PC-9 (cell line): ENCODE results near the gene ARIH1.

Experiments
- EZH2 ChIP-seq: fragments of 200-600 bp; sonication (generic); IDR thresholded peaks from 2 replicates; pipeline ENCODE4 v1.8.0; 2017; ENCODE audit warnings: antibody characterized with exemption, low read depth
- TF ChIP-seq, protein P1 (sequence below): fragments of 200-600 bp; sonication (generic); conservative IDR thresholded peaks from 2 replicates; pipeline ENCODE4 v1.6.1; 2017; ENCODE audit warnings: mixed run types, antibody characterized with exemption, mild to moderate bottlenecking, moderate library complexity

DNA sequence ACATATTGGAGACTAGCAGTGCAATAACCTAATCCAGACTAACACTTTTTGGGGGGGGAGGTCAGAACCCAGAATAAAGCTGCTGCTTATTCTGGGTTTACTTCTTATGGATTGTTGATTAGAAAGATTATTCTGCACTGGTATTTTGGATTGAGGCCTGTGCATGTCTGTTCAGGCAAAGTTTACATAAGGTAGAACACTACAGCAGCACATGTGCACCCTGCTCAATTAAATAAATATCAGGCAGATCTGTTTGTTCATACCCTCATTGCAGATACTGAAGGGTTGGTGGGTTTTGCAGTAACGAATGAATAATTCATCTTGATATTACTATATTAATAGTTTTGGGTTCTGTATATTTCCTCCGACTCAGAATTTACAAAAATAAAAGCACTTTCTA, 19.1 kb downstream of the ARIH1 start:
- TF ChIP-seq, protein P1, sequence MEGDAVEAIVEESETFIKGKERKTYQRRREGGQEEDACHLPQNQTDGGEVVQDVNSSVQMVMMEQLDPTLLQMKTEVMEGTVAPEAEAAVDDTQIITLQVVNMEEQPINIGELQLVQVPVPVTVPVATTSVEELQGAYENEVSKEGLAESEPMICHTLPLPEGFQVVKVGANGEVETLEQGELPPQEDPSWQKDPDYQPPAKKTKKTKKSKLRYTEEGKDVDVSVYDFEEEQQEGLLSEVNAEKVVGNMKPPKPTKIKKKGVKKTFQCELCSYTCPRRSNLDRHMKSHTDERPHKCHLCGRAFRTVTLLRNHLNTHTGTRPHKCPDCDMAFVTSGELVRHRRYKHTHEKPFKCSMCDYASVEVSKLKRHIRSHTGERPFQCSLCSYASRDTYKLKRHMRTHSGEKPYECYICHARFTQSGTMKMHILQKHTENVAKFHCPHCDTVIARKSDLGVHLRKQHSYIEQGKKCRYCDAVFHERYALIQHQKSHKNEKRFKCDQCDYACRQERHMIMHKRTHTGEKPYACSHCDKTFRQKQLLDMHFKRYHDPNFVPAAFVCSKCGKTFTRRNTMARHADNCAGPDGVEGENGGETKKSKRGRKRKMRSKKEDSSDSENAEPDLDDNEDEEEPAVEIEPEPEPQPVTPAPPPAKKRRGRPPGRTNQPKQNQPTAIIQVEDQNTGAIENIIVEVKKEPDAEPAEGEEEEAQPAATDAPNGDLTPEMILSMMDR = no peak
- no peak for TF ChIP-seq EZH2
